ENCODE measurements around the gene ACSL5.

DNA sequence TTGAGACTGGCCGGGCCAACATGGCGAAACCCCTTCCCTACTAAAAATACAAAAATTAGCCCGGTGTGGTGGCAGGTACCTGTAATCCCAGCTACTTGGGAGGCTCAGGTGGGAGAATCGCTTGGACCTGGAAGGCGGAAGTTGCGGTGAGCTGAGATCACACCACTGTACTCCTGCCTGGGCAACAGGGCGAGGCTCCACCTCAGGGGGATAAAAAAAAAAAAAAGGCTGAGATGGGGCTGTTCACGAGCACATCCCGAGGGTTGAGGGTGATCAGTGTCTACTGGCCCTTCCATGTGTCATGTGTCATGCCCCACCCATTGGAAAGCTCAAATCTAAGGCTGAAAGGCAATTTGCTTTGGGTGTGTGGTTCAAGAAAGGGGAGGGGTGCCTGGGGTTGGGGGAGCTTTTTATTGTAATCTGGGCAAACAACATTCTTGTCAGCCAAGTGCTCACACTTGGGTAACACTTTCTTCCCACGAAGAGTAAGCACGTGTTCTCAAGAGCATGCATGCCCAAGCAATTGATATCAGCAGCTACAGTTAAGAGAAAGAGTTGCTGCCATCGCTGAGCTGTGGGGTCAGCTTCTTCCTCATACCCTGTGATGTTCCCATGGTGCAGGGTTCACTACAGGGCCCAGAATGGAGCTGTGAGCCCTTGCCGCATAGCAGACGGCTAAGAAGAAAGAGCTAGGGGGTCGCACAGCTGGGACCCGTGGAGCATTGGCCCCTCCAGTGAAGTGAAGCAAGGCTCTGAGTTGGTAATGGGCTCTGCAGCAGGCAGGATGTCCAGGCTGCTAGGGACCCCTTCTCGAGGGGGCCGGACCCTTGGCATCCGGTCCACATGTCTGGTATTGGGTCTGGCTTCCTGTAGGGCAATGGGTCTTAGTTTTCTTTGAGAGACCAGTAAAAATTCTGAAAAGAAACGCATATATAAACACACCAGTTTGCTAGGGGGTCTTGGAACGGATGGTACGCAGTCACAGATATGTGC is 9.9 kb upstream of the ACSL5 start:
- TF ChIP-seq CTCF (IDR thresholded peaks at IDR 0.05; ENCODE audit: insufficient read depth, low read depth, low read length) (no peak), EZH2 (IDR thresholded peaks at IDR 0.05; ENCODE audit: insufficient read depth, low read length) (no peak)

Measured in astrocyte (in vitro differentiated cells and primary cell).